SK-N-SH treated with all-trans-retinoic acid at 6 μM for 48 hours (cell line): Measurements from ENCODE around the gene SMO.

ENCODE experiments used
- CREB5 ChIP-seq: fragments of 250-450 bp; sonication (Bioruptor Pico); IDR thresholded peaks from 2 replicates; pipeline ENCODE4 v1.5.1; 2020; ENCODE audit warnings: low read depth, mild to moderate bottlenecking, moderate library complexity
- SNAI2 ChIP-seq: fragments of 250-450 bp; sonication (Bioruptor Pico); IDR thresholded peaks from 2 replicates; pipeline ENCODE4 v1.5.0; 2020; ENCODE audit warnings: mild to moderate bottlenecking, moderate library complexity
- TCF4 ChIP-seq: fragments of 250-450 bp; sonication (Bioruptor Pico); IDR thresholded peaks from 2 replicates; pipeline ENCODE4 v1.8.0; 2021; ENCODE audit warnings: mild to moderate bottlenecking, moderate library complexity, borderline replicate concordance
- ZC3H10 ChIP-seq: fragments of 250-450 bp; sonication (Bioruptor Pico); IDR thresholded peaks from 2 replicates; pipeline ENCODE4 v1.5.1; 2021; ENCODE audit warnings: mild to moderate bottlenecking, moderate library complexity
- ZFP3 ChIP-seq: fragments of 250-450 bp; sonication (Bioruptor Pico); IDR thresholded peaks from 2 replicates; pipeline ENCODE4 v1.5.0; 2020; ENCODE audit warnings: mild to moderate bottlenecking, moderate library complexity

GRCh38 chr7:129213828-129214227 lies 25.4 kb downstream of the SMO start:
- no peak for TF ChIP-seq ZC3H10 (CRISPR knock-in tag)
- TF ChIP-seq ZFP3 (CRISPR knock-in tag) = no peak
- no peak for TF ChIP-seq SNAI2 (CRISPR knock-in tag)
- no peak for TF ChIP-seq TCF4 (CRISPR knock-in tag)
- no peak for TF ChIP-seq CREB5 (CRISPR knock-in tag)
